ENCODE results near the gene LRIF1.

GRCh38 chr1:110986407-110986891, 22.7 kb upstream of the LRIF1 start:
- TF ChIP-seq CTCF (IDR thresholded peaks at IDR 0.05; ENCODE audit: control extremely low read depth in 1 of 3, insufficient read depth in 1 of 3, low read depth in 1 of 3, low read length in 3 of 3) (no peak), BRCA1 (IDR thresholded peaks at IDR 0.05; ENCODE audit: low read depth, low read length) (no peak), POLR2AphosphoS5 (IDR thresholded peaks at IDR 0.05; ENCODE audit: low read depth, low read length) (no peak), BCL11A (IDR thresholded peaks at IDR 0.05; ENCODE audit: low read depth in 2 of 2, low read length in 2 of 2) (no peak), TEAD4 (IDR thresholded peaks at IDR 0.05; ENCODE audit: low read depth, low read length) (no peak), CEBPB (IDR thresholded peaks at IDR 0.05; ENCODE audit: low read depth, low read length) (no peak), GABPA (IDR thresholded peaks at IDR 0.05; ENCODE audit: borderline replicate concordance, insufficient read depth, low read length) (no peak), EZH2 (IDR thresholded peaks at IDR 0.05; ENCODE audit: low read depth, low read length, severe bottlenecking) (no peak)
